Right lobe of liver (tissue), 4 donors: ENCODE results near the gene MOV10.

ENCODE experiments used
- CTCF ChIP-seq, 4 donors: fragments of 200-600 bp in 3 of 4; fragments of 450-650 bp in 1 of 4; IDR thresholded peaks; one replicate each; pipeline versions ENCODE4 v1.5.1 to v1.8.0; 2016 to 2022; ENCODE audit warnings: antibody characterized with exemption in 4 of 4, mild to moderate bottlenecking in 2 of 4
- POLR2A ChIP-seq: fragments of 450-650 bp; IDR thresholded peaks from one replicate; pipeline ENCODE4 v1.6.1; 2017; ENCODE audit warnings: antibody characterized with exemption, mild to moderate bottlenecking
- donor health status: DM: no; HTN: no; CAD: no.
- donor health status: DM: no; HTN: no; CAD: no.
- donor health status: DM: no; HTN: yes; CAD: no.

GRCh38 chr1:112638110-112638428 is 36.4 kb upstream of the MOV10 start:
- TF ChIP-seq CTCF (IDR thresholded peaks at IDR 0.05) (no peak), POLR2A (no peak)
